GM21576 (cell line): Measurements from ENCODE around the gene LLGL1.

ENCODE experiments used
- ATAC-seq: cut with Tn5 transposase; IDR thresholded peaks from one replicate; pipeline ENCODE4 v1.9.1; 2021; ENCODE audit warnings: mild to moderate bottlenecking, moderate library complexity; ENCODE audit not compliant: unreplicated experiment

Gene LLGL1

DNA sequence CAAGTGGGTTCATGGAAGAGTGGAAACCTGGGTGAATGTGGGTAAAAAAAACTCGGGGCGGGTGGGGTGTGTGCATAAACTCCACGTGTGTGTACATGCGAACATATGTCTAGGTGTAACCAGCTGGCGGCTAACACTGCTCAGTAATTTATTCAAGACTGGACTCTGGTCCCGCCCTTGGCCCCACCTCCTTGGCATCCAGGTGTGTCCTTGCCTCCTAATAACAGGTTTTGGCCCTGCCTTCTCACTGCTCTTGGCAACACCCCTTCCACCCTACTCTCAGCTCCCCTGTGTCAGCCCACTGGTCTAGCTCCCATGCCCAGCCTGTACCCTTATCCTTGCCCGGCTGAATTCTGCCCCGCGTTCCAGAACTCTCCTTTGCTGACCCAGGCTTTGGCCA lies 24.8 kb downstream of the LLGL1 start:
- no peak for ATAC-seq

DNA sequence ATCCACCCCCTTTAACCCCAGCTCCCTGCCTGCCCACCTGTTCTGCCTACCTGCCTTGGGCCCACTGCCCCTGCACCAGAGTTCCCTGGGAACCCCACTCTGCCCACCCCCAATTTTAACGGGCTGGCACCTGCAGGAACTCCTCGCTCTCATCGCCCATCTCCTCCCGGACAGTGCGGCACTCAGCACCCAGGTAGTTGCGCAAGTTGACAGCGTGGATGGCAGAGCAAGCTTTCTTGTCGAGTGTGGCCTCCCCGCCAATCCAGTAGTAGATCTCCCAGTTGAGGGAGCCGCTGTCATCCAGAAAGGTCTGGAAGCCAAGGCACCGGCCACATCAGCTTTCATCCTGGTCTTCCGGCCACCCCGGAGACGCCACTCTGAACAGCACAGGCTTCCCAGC lies 25.3 kb downstream of the LLGL1 start:
- no peak for ATAC-seq

- no peak for ATAC-seq
Measured at GRCh38 chr17:18251204-18251603, 25.8 kb downstream of the LLGL1 start.

DNA sequence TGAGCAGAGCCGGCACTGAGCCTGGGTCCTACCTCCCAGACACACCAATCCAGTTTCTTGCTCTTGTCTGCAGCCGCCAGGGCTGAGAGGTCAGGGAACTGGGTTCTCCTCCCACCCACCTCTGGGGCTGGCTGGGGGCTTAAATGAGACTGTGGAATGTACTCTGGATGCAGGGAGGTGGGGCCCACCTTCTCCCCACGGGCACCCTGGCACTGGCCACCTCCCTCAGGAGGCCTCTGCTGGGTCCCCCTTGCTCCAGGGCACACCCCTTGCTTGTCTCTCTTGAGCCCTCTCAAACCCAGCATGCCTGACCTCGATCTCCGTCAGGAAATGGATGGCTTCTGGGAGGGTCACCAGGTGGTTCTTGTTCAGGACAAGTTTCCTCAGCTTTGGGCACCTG lies 26.7 kb downstream of the LLGL1 start:
- ATAC-seq, result no peak

GRCh38 chr17:18253187-18253884 lies 27.9 kb downstream of the LLGL1 start:
- ATAC-seq, result no peak

DNA sequence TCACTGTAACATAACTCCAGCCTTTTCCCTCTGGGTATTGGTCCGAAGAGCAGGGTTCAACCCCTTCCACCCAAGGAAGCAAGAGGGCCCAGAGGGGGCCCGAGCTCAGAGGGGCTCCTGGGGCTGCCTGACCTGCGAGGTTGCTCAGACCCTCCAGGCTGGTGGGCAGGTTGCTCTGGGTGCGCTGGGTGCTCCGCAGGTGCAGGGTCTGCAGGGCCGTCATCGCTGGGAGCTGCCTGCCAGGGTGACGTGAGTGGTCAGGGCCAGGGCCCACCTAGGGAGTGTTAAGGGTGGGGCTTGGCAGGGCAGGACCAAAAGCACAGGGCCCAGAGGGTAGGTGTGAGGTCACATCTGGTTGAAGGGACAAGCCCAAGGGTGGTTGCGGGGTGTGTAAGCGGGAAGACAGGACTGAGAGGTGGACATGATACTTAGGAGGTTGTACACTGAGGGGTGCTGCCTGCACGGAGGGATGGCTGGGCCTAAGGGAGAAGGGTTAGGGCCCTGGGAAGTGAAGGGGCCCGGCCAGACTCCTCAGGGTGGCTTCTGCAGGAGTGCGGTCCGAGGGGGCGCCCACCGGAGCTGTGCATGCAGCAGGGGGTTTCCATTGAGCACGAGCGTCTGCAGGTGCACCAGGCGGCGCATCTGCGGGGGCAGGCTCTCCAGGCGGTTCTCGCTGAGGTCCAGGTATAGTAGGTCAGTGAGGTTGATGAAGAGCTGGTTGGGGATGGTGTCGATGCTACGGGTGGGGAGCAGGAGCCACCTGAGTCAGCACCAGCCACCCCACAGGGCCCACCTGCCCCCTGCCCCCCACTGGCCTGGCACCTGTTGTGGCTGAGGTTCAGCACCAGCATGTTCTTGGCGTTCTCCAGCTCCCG lies 28.7 kb downstream of the LLGL1 start:
- no peak for ATAC-seq

DNA sequence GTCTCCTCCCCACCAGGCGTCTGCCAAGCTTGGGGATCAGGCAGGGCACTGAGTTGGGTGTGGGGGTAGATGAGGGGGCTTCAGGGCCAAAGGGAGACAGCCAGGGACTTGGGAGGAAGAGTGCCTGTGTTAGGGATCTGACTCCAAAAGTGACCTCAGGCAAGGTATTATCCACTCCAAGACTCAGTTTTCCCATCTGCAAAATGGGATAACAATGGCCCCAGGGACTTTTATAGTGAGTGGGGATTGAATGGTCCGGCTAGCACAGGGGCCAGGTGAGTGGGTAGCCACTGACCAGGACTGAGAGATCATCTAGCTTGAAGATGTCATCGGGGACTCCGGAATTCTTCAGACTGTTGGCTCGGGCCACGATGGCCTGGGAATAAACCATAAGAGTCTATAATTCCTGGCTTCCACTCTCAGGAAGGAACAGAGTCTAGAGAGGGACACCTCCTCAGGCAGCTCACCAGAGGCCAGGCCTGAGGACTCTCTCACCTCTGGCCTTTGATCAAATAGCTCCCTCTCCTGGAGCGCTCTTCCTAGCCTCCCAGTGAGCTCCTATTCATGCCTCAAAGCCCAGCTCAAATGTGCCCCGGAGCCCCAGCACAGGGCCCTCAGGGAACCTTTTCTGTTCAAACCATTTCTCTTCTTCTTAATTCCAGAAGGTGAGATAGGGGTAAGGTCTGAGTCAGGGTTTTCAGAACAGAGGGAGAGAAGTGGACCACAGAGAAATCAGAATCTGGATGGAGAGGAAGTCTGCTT lies 29.6 kb downstream of the LLGL1 start:
- no peak for ATAC-seq

DNA sequence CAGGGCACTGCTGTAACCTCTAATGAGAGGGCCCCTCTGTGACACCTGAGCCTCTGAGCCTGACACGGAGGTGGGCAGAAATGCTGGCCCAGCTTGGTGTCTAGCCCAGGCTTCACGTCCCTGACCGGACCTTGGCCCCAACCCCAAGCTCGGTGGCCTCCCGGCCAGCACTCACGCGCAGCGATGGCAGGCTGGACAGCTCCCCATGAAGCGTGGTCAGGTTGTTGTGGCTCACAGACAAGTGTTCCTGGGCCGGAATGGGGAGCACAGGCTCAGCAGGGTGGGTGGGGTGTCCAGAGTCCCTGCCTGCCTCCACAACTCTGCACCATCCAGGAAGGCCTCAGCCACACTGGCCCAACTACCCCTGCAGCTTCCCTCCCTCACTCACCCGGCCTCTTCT lies 30.9 kb downstream of the LLGL1 start:
- no peak for ATAC-seq

DNA sequence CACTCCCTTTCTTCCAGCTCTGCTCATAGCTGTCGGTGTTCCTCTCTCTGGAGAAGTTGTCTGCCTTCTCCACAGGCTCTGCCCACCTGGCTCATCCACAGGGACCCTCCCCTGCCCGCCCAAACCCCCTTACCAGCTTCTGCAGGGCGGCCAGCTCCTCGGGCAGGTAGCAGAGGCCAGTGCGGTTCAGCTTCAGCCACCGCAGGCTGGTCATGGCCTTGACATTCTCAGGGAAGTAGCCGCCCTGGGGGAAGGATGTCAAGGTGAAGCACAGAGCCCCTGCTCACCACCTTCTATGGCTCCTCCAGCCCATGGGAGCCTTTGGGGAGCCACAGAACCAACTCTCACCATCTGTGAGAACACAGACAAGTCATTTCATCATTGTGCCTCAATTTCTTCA lies 31.3 kb downstream of the LLGL1 start:
- no peak for ATAC-seq

- peak; percentile 2 for ATAC-seq
Measured at GRCh38 chr17:18257268-18257981, 32.0 kb downstream of the LLGL1 start.

DNA sequence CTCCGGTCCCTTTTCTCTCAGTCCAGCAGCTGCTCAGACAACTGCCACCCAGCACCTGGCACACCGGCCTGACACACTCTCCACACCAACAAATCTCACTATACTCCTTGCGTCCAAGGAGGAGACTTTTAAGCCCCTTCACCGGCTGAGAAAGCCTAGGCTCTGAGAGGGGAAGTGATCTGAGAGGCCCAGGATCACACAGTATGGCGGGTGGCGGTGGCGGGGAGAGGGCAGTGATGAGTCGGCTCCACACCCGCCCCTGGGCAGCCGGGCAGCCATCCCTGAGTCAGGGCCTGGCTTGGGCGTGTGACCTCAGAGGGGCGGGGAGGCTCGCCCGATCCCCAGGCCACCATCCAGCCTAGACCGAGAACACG lies 32.5 kb downstream of the LLGL1 start:
- ATAC-seq, result peak; percentile 26

DNA sequence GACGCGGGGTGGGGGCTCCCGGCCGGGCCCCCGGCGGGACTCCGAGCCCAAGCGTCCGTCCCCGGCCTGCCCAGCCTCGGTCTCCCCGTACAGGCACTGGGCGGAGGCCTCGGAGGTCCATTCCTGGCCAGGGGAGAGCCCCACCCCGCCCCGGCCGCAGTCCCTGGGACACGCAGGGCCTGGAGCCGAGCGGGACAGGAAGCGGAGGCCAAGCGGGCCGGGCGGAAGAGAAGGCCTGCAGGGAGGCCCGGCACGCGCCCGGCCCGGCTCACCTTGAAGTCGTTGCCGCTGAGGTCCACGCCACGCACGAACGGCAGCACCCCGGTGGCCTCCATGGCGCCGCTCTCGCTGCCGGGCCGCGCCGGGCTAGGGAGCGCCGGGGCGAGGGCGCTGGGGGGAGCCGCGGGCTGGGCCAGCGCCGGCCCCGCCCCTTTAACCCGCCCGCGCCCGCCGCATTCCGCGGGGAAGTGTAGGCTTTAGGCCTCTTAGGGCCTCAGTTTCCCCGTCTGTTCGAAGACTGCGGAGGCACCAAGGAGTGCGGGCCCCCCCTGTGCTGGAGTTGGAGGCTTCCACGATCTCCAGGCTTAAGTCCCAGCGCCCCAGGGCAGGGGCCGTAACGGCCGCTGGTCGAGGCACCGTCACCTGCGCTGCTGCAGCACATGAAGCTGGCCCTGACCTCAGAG lies 33.1 kb downstream of the LLGL1 start, which contains the start of gene FLII:
Gene FLII, minus strand, starts transcription at position 383 of the 683 bp plus-strand sequence. Its CDS starts 48 bp downstream, at position 335.
- peak; percentile 25 for ATAC-seq

DNA sequence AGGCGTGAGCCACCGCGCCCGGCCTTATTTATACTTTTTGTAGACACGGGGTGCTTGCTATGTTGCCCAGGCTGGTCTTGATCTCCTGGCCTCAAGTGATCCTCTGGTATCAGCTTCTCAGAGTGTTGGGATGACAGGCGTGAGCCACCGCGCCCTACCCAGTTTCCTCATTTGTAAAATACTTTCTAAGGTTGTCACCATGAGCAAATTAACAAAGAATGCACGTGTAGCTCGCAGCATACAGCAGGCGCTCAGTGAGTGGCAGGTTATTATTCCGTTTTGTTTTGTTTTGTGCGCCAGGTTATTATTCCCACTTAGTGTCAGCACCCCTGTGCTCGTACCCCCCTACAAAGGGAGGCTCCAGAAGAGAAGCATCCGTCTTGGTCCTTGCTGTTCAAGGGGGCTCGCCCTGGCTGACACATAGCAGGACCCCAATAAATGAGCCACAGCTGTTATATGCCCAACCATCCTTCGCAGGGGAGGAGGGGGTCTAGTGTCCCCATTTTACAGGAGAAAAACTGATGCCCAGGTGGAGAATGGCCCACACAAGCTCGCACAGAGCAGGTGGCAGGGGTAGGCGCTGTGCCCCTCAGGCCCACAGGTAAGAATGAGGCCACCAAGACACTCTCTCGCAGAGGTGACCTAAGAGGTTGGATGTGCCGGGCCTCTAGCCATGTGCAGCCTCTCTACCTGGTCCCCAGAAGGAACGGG lies 34.3 kb downstream of the LLGL1 start:
- no peak for ATAC-seq

DNA sequence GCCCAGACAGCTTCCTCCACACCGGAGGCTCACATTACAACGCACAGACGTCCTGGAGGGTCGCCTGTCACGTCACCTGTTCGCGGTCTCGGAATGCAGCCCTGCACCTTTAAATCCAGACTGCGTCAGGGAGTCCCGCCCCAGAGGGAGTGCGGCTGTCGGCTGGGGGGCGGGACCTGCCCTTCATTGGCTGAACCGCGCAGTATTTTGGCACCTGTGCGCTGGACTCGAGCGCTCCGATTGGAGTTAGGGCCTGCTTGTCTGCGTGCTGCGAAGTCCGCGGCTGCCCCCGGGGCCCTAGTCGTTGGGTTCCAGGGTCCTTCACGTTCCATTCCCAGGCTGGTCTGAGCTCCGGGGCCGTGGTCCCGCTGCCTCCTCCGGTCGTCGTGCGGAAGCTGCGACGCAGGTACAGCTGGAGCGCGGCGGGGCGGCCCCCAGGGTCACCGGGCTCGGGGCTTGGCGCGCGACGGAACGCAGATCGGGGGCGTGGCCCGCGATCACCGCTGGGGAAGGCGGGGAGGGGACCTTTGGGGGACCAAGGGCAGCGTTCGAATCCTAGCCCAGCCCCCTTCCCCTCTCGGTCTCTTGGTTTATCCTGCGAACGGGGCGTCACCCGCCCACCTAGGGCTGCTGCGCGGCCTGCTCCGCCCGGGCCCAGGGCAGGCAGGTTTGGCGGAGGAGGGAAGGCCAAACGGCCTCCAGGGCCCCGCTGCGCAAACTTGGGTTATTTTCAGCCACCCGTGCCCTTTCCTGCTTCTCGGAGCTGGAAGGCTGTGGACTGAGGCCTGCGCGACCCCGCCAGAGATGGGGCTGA lies 35.1 kb downstream of the LLGL1 start, which contains the start of gene MIEF2:
Gene MIEF2, plus strand, starts transcription at position 331 of the 814 bp plus-strand sequence. CDS start 2,059 bp downstream, outside the sequence.
- ATAC-seq, result peak; percentile 71

- no peak for ATAC-seq
Measured at GRCh38 chr17:18261146-18261515, 35.7 kb downstream of the LLGL1 start.

GRCh38 chr17:18261659-18262058 lies 36.2 kb downstream of the LLGL1 start:
- ATAC-seq, result no peak

GRCh38 chr17:18262111-18262510 lies 36.7 kb downstream of the LLGL1 start:
- no peak for ATAC-seq

- no peak for ATAC-seq
Measured at GRCh38 chr17:18262641-18263040, 37.2 kb downstream of the LLGL1 start.
